IPS-20b (cell line): ENCODE data around the gene CCNY.
"Not testable (repeated sequence)": the region's sequence is repeated elsewhere in the genome, so short reads cannot be mapped to it uniquely, and the experiment has no call there.

ENCODE experiments used
- H3K27ac ChIP-seq: one replicate; pipeline ENCODE4 v1.5.1; 2013; ENCODE audit warnings: low read length
- H3K27me3 ChIP-seq: 2 replicates; pipeline ENCODE4 v1.6.1; 2013; ENCODE audit warnings: mild to moderate bottlenecking, low read length, inconsistent platforms; ENCODE audit not compliant: insufficient read depth
- H3K36me3 ChIP-seq: 2 replicates; pipeline ENCODE4 v1.6.1; 2013; ENCODE audit warnings: low read depth, mild to moderate bottlenecking, inconsistent platforms, low read length, moderate library complexity; ENCODE audit not compliant: insufficient read depth
- H3K4me1 ChIP-seq: 2 replicates; pipeline ENCODE4 v1.6.1; 2013; ENCODE audit warnings: mild to moderate bottlenecking, control low read depth, inconsistent platforms, low read length, moderate library complexity; ENCODE audit not compliant: insufficient read depth
- H3K4me3 ChIP-seq: 2 replicates; pipeline ENCODE4 v1.5.1; 2013; ENCODE audit warnings: mild to moderate bottlenecking, low read length, inconsistent platforms
- H3K9ac ChIP-seq: 2 replicates; pipeline ENCODE4 v1.6.1; 2013; ENCODE audit warnings: low read depth, mild to moderate bottlenecking, inconsistent platforms, low read length, moderate library complexity
- H3K9me3 ChIP-seq: 2 replicates; pipeline ENCODE4 v1.6.1; 2013; ENCODE audit warnings: mild to moderate bottlenecking, low read depth, low read length, inconsistent platforms; ENCODE audit not compliant: insufficient read depth

The CCNY gene

GRCh38 chr10:35336084-35336831 lies at the start of gene CCNY:
Gene CCNY (plus strand): TSS chr10:35336509. CDS start chr10:35337054, 545 bp downstream.
- Histone ChIP-seq H3K27me3 (peaks cover 10% of the 10 kb centered on the region; the same call in 1 of the 2 replicates), H3K9ac (peak within 1 kb of the TSS; percentile 71), H3K4me1 (peaks cover 3% of the 10 kb centered on the region; the same call in 1 of the 2 replicates), H3K4me3 (peak within 1 kb of the TSS; percentile 81), H3K27ac (no peak within 1 kb of the TSS), H3K9me3 (no peaks in the 10 kb centered on the region; the same call in 1 of the 2 replicates), H3K36me3 (peaks cover 4% of the 10 kb centered on the region; the same call in 1 of the 2 replicates)

DNA sequence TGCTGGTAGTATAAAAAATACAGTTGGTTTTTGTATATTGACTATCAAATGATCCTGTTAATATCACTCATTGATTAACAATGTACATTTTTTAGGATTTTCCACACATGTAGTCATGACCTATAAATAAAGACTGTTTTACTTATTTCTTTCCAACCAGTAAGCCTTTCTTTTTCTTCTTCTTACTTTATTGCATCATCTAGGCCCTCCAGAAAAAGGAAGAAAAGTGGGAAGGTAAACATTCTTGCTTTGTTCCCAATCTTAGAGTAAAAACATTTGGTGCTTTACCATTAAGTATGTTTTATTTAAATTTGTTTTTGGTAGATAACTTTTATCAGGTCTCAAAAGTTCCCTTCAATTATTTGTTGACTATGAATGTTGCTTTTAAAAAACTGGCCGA lies 47.1 kb upstream of the CCNY start:
- Histone ChIP-seq H3K9ac (no peak overlapping the region), H3K9me3 (no peaks in the 10 kb centered on the region), H3K4me3 (no peak overlapping the region), H3K27me3 (no peaks in the 10 kb centered on the region), H3K36me3 (no peaks in the 10 kb centered on the region), H3K4me1 (no peaks in the 10 kb centered on the region), H3K27ac (no peak overlapping the region)

DNA sequence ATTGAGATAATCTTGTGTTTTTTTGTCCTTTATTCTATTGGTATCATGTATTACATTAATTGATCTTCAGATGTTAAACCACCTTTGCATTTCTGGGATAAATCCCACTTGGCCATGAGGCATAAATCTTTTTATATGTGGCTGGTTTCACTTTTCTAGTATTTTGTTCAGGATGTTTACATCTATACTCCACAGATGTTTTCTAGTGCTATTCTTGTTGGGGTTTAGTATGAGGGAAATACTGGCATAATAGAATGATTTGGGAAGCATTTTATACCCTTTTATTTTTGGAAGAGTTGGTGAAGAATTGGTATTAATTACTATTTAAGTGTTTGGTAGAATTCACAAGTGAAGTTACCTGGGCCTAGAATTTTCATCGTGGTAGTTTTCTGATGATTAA lies 41.8 kb upstream of the CCNY start:
- Histone ChIP-seq H3K27me3 (no peaks in the 10 kb centered on the region), H3K9ac (no peak overlapping the region), H3K36me3 (no peaks in the 10 kb centered on the region), H3K4me3 (no peak overlapping the region), H3K27ac (no peak overlapping the region), H3K9me3 (no peaks in the 10 kb centered on the region), H3K4me1 (no peaks in the 10 kb centered on the region)

- Histone ChIP-seq H3K9me3 (no peaks in the 10 kb centered on the region), H3K36me3 (no peaks in the 10 kb centered on the region), H3K27me3 (no peaks in the 10 kb centered on the region), H3K27ac (no peak overlapping the region), H3K4me1 (no peaks in the 10 kb centered on the region), H3K9ac (no peak overlapping the region), H3K4me3 (no peak overlapping the region)
These were observed 37.3 kb upstream of the CCNY start for GRCh38 chr10:35299016-35299415.

GRCh38 chr10:35300063-35300699 lies 36.1 kb upstream of the CCNY start:
- Histone ChIP-seq H3K9ac (no peak overlapping the region), H3K9me3 (no peaks in the 10 kb centered on the region), H3K4me1 (no peaks in the 10 kb centered on the region), H3K4me3 (no peak overlapping the region), H3K36me3 (no peaks in the 10 kb centered on the region), H3K27ac (no peak overlapping the region), H3K27me3 (no peaks in the 10 kb centered on the region)

DNA sequence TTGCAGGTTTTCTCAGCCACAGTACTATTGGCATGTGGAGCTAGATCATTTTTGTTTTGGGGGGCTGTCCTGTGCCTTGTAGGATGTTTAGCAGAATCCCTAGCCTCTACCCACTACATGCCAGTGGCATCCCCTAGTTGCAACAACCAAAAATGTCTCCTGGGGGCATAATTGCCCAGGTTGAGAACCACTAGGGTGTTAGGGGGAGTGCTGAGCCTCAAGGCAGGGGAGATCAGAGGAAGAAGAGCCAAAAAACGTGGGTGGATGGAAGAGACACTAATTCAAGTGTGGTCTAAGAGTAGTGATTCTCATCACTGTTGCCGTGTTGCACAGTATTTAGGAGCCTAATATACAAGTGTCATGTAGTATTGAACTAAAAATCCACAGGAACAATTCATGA lies 31.7 kb upstream of the CCNY start:
- Histone ChIP-seq H3K4me3 (no peak overlapping the region), H3K27ac (no peak overlapping the region), H3K36me3 (no peaks in the 10 kb centered on the region), H3K27me3 (no peaks in the 10 kb centered on the region), H3K9me3 (no peaks in the 10 kb centered on the region), H3K4me1 (no peaks in the 10 kb centered on the region), H3K9ac (no peak overlapping the region)

GRCh38 chr10:35306852-35307251 lies 29.5 kb upstream of the CCNY start:
- no peaks in the 10 kb centered on the region for H3K9me3 ChIP-seq
- no peaks in the 10 kb centered on the region for H3K36me3 ChIP-seq
- H3K27me3 ChIP-seq: no peaks in the 10 kb centered on the region
- no peak overlapping the region for H3K9ac ChIP-seq
- no peak overlapping the region for H3K27ac ChIP-seq
- no peak overlapping the region for H3K4me3 ChIP-seq
- no peaks in the 10 kb centered on the region for H3K4me1 ChIP-seq

DNA sequence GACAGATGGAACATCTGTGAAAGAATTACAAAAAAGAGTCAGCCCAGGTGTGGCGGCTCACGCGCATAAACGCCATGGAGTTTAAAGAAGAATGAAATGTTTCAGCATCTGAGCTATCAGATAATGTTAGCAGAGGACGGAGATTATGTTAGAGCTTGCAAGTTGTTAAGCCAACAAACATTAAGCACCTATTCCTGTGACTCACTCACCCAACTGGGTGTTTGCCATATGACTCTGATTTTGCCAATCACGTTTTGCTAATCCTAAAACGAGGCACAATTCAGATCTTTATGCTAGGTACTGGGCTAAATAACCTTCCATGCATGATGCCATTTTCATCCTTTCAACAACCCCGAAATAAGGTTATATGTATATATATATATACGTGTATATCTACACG lies 29.0 kb upstream of the CCNY start:
- Histone ChIP-seq H3K9ac (no peak overlapping the region), H3K4me3 (no peak overlapping the region), H3K27me3 (no peaks in the 10 kb centered on the region), H3K36me3 (no peaks in the 10 kb centered on the region), H3K27ac (no peak overlapping the region), H3K9me3 (no peaks in the 10 kb centered on the region), H3K4me1 (no peaks in the 10 kb centered on the region)

- no peaks in the 10 kb centered on the region for H3K4me1 ChIP-seq
- no peaks in the 10 kb centered on the region for H3K36me3 ChIP-seq
- H3K27me3 ChIP-seq: no peaks in the 10 kb centered on the region
- H3K9me3 ChIP-seq: no peaks in the 10 kb centered on the region
- H3K4me3 ChIP-seq: no peak overlapping the region
- no peak overlapping the region for H3K27ac ChIP-seq
- H3K9ac ChIP-seq: no peak overlapping the region
These were observed 27.5 kb upstream of the CCNY start for GRCh38 chr10:35308809-35309208.

DNA sequence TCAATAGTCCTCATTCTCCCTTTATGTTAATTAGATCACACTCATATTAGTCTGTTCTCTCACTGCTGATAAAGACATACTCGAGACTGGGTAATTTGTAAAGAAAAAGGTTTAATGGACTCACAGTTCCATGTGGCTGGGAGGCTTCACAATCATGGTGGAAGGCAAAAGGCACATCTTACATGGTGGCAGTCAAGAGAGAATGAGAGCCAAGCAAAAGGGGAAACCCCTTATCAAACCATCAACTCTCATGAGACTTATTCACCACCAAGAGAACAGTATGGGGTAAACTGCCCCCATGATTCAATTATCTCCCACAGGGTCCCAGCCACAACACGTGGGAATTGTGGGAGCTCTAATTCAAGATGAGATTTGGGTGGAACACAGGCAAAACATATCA lies 22.2 kb upstream of the CCNY start:
- not testable (repeated sequence) for H3K27ac ChIP-seq, H3K9ac ChIP-seq, H3K4me1 ChIP-seq, H3K4me3 ChIP-seq, H3K9me3 ChIP-seq, H3K27me3 ChIP-seq
- peaks cover 10% of the 10 kb centered on the region; the same call in 1 of the 2 replicates for H3K36me3 ChIP-seq

DNA sequence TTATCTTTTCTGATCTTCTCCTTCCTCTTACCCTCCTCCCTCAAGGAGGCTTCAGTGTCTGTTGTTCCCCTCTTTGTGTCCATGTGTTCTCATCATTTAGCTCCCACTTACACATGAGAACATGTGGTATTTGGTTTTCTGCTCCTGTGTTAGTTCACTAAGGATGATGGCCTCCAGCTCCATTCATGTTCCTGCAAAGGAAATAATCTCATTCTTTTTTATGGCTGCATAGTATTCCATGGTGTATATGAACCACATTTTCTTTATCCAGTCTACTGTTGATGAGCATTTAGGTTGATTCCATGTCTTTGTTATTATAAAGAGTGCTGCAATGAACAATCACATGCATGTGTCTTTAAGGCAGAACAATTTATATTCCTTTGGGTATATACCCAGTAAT lies 21.1 kb upstream of the CCNY start:
- H3K27ac ChIP-seq, H3K27me3 ChIP-seq, H3K4me3 ChIP-seq, H3K9me3 ChIP-seq, H3K9ac ChIP-seq, H3K4me1 ChIP-seq: not testable (repeated sequence)
- peaks cover 10% of the 10 kb centered on the region; the same call in 1 of the 2 replicates for H3K36me3 ChIP-seq
